Right atrium auricular region (tissue), 2 donors: ENCODE results near the gene MUSTN1. TPM values are rescaled to one million over a fixed set of nuclear protein-coding genes. Genes with fewer than 3 reads are reported as not detected.
A peak's percentile ranks its signal among the peaks of the same experiment; 100 is the strongest.

Experiments used
- DNase-seq: peaks from one replicate; pipeline ENCODE4 v3.0.0-alpha.2; 2019; ENCODE audit warnings: low spot score
- H3K27ac ChIP-seq, 2 donors: fragments of 200-600 bp; sonication (generic); 1 replicate in 1 of 2; 2 replicates in 1 of 2; pipeline ENCODE4 v1.5.1; 2016 to 2019
- H3K27me3 ChIP-seq, 2 donors: fragments of 200-600 bp; sonication (generic); one replicate each; pipeline versions ENCODE4 v1.5.1 to v1.6.0; 2017 to 2019
- H3K36me3 ChIP-seq: fragments of 200-600 bp; sonication (generic); one replicate; pipeline ENCODE4 v1.5.1; 2016
- H3K4me1 ChIP-seq, 2 donors: fragments of 200-600 bp; sonication (generic); one replicate each; pipeline versions ENCODE4 v1.5.1 to v1.6.0; 2017 to 2019
- H3K4me3 ChIP-seq, 2 donors: fragments of 200-600 bp; sonication (generic); 1 replicate in 1 of 2; 2 replicates in 1 of 2; pipeline ENCODE4 v1.5.1; 2017 to 2019; ENCODE audit warnings: mild to moderate bottlenecking in 1 of 2, moderate library complexity in 1 of 2
- H3K9me3 ChIP-seq, 2 donors: fragments of 200-600 bp; sonication (generic); one replicate each; pipeline ENCODE4 v1.5.1; 2019
- total RNA-seq, 2 donors: library from RNA; depleted of rRNA; stranded (reverse); fragments of >200 nt; gene quantifications; one replicate each; pipeline ENCODE4 v1.1.0, GENCODE V29; 2016
- TF ChIP-seq, protein P1 (sequence below), 2 donors: fragments of 200-600 bp; sonication (generic); IDR thresholded peaks; one replicate each; pipeline ENCODE4 v1.5.1; 2019; ENCODE audit warnings: antibody characterized with exemption in 2 of 2

Gene MUSTN1
- 10 to 100 TPM; 43.8 to 45.0 TPM for total RNA-seq

DNA sequence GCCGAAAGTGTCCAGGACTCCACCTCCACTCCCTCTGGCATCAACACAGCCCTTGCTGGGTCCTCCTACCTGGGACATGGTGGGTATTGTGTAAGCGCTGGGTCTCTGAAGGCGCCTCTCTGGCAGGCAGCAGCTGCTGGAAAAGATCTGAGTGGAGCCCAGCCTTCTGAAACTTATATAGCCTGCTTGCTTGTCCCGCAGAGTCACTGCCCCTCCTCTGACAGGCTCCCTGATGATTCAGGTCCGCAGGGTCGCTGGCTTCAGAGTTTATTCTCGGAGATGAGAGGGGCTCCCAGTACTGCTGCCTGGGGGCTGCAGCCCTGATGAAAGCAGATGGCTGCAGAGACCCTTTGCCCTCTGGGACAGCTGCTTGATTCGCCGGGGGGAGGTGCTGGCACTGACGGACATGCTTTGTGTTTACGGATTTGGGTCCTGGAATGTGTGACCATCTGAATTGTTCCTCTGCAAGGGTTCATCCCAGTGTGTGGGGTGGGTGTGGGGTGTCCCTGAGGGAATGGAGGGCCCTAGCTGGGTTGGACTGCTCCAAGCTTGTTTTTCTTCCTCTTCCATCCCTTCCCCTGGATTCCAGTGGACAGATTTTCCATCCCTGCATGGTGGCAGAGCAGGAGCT lies at the start of gene MUSTN1:
Gene MUSTN1 (minus strand): TSS at position 149 of the 631 bp plus-strand sequence. CDS start 71 bp downstream, at position 78.
- TF ChIP-seq, protein P1, sequence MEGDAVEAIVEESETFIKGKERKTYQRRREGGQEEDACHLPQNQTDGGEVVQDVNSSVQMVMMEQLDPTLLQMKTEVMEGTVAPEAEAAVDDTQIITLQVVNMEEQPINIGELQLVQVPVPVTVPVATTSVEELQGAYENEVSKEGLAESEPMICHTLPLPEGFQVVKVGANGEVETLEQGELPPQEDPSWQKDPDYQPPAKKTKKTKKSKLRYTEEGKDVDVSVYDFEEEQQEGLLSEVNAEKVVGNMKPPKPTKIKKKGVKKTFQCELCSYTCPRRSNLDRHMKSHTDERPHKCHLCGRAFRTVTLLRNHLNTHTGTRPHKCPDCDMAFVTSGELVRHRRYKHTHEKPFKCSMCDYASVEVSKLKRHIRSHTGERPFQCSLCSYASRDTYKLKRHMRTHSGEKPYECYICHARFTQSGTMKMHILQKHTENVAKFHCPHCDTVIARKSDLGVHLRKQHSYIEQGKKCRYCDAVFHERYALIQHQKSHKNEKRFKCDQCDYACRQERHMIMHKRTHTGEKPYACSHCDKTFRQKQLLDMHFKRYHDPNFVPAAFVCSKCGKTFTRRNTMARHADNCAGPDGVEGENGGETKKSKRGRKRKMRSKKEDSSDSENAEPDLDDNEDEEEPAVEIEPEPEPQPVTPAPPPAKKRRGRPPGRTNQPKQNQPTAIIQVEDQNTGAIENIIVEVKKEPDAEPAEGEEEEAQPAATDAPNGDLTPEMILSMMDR (IDR thresholded peaks at IDR 0.05) = no peak
- Histone ChIP-seq H3K4me1 (peaks cover 0 to 54% of the 10 kb centered on the region in 2 donors), H3K27ac (peak within 1 kb of the TSS; percentile 69 to 79), H3K36me3 (no peaks in the 10 kb centered on the region), H3K9me3 (no peaks in the 10 kb centered on the region), H3K27me3 (no peaks in the 10 kb centered on the region), H3K4me3 (peak within 1 kb of the TSS in 1 of 2 donors; percentile 25)
- DNase-seq = peak; percentile 67

DNA sequence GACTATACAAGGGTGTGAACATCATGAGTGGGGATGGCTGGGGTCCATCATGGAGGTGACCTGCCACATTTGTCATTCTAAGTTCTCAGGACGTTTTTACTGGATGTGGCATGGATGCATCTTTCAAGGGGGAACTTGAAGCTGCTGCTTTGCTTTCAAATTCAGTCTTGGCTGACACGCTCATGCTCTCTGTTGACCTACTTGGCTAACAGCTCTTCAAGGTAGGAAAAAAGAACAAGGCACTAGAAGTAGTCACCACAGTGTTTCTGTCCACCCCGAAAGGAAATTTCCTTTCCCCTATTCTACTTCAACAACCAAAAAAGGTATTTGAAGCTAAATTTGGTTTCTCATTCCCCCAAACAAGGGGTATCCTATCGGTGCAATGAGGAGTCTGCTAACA lies 47.6 kb upstream of the MUSTN1 start:
- Histone ChIP-seq H3K9me3 (no peaks in the 10 kb centered on the region), H3K4me3 (no peak overlapping the region), H3K27ac (no peak overlapping the region), H3K4me1 (peaks cover 0 to 6% of the 10 kb centered on the region in 2 donors), H3K36me3 (no peaks in the 10 kb centered on the region), H3K27me3 (no peaks in the 10 kb centered on the region)
- no peak for DNase-seq
- TF ChIP-seq, protein P1 (IDR thresholded peaks at IDR 0.05) = no peak

DNA sequence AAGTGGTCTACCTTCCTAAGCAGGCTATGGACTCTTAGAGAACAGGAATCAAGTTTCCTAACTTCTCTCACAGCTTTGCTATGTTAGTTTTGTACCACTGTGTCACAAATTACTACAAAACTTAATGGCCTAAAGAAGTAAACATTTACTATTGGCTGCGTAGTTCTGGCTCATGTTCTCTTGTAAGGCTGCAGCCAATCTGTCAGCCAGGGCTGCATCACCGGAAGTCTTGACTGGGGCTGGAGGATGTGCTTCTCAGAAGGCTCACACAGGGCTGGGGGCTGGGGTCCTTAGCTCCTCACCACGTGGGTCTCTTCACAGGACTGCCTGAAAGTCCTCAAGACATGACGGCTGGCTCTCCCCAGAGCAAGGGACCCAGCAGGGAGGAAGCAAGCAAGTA lies 47.1 kb upstream of the MUSTN1 start:
- no peaks in the 10 kb centered on the region for H3K36me3 ChIP-seq
- TF ChIP-seq, protein P1 (IDR thresholded peaks at IDR 0.05) = no peak
- DNase-seq = no peak
- H3K27me3 ChIP-seq = no peaks in the 10 kb centered on the region
- no peak overlapping the region for H3K4me3 ChIP-seq
- no peak overlapping the region for H3K27ac ChIP-seq
- H3K9me3 ChIP-seq = no peaks in the 10 kb centered on the region
- peaks cover 0 to 6% of the 10 kb centered on the region in 2 donors for H3K4me1 ChIP-seq

DNA sequence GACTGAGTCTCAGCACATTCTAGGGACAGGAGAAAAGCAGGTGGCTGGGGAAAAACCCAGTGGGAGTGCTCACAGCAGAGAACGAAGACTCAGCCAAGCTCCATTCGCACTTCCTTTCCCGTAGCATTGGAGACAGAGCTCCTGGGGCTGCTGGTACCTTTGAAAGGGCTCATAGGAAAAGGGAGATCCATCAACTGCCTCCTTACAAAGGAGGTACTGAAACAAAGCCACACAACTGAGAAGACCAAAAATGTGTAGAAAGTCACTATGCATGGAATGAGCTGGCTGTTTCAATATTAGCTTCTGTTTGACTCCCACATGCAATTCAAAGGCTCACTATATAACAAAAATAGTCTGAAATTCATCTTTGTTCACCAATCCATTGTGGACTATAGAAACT lies 45.7 kb upstream of the MUSTN1 start:
- Histone ChIP-seq H3K4me3 (no peak overlapping the region), H3K36me3 (no peaks in the 10 kb centered on the region), H3K4me1 (peaks cover 0 to under 1% of the 10 kb centered on the region in 2 donors), H3K27ac (no peak overlapping the region), H3K27me3 (no peaks in the 10 kb centered on the region), H3K9me3 (no peaks in the 10 kb centered on the region)
- TF ChIP-seq, protein P1 (IDR thresholded peaks at IDR 0.05) = no peak
- DNase-seq = no peak

DNA sequence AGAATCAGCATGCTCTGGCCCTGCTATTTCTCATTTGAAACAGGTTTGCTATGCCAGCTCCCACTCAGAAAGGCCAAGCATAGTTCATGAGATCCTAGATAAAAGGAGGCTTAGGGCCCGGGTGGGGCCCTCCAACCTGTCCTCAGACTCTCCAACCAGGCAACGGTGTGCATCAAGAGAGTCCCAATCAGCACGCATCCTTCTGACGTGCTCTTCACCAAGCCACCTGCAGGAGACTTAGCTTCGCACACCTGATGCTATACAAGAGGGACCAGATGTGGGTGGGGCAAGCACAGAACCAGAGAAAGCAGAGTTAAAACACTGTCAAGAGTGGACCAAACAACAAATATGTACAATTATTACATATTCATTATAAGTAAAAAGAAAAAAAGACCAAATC lies 45.2 kb upstream of the MUSTN1 start:
- Histone ChIP-seq H3K27ac (no peak overlapping the region), H3K9me3 (no peaks in the 10 kb centered on the region), H3K27me3 (no peaks in the 10 kb centered on the region), H3K4me3 (no peak overlapping the region), H3K36me3 (no peaks in the 10 kb centered on the region), H3K4me1 (no peaks in the 10 kb centered on the region)
- TF ChIP-seq, protein P1 (IDR thresholded peaks at IDR 0.05) = no peak
- no peak for DNase-seq

DNA sequence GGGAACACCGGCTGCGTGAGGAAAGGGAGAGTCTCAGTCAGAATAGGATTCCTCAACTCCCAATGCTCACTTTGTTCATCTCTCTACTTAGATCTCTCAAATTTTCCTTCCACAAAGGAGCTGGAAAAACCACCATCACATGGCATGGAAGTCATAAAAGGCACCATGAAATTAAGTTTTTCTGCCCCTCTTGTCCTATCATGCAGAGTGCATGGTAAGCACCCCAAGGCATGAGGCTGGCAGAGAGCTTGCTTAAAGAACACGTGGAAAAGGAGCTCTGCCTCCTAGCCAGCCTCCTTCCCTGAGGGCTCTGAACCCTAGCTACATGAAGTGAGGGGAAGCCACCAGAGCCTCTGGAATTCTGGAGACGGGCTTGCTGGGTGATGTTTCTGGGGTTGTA lies 44.8 kb upstream of the MUSTN1 start:
- no peaks in the 10 kb centered on the region for H3K36me3 ChIP-seq
- no peaks in the 10 kb centered on the region for H3K4me1 ChIP-seq
- H3K27me3 ChIP-seq = no peaks in the 10 kb centered on the region
- no peak overlapping the region for H3K4me3 ChIP-seq
- no peaks in the 10 kb centered on the region for H3K9me3 ChIP-seq
- TF ChIP-seq, protein P1 (IDR thresholded peaks at IDR 0.05) = no peak
- no peak for DNase-seq
- H3K27ac ChIP-seq = no peak overlapping the region
